ENCODE measurements around the gene MYO15A.

MYO15A gene

GRCh38 chr17:18116078-18116477 lies 7.5 kb downstream of the MYO15A start:
- no peak for DNase-seq
- Histone ChIP-seq H3K79me2 (ENCODE audit: low read length) (no peaks in the 10 kb centered on the region), H3K27ac (ENCODE audit: low read length) (no peak overlapping the region), H3K9ac (ENCODE audit: low read length) (no peak overlapping the region), H3K4me2 (ENCODE audit: low read depth, low read length) (no peak overlapping the region), H3K9me3 (replicated peaks; ENCODE audit: insufficient read depth, low read length) (no peaks in the 10 kb centered on the region), H3K4me3 (ENCODE audit: low read length) (no peak overlapping the region), H3F3A (ENCODE audit: insufficient read depth, low read length) (no peaks in the 10 kb centered on the region), H3K36me3 (replicated peaks; ENCODE audit: insufficient read depth, low read length) (no peaks in the 10 kb centered on the region), H4K20me1 (ENCODE audit: insufficient read depth, low read length) (0 out of 2 replicates have a peak, but pooled peaks cover 3% of the 10 kb centered on the region), H3K27me3 (replicated peaks; ENCODE audit: insufficient read depth, low read length) (no peaks in the 10 kb centered on the region), H2AFZ (ENCODE audit: low read length) (no peak overlapping the region), H3K9me2 (replicated peaks; ENCODE audit: insufficient read depth, low read length) (no peaks in the 10 kb centered on the region), H3K4me1 (ENCODE audit: low read length) (no peaks in the 10 kb centered on the region)
- TF ChIP-seq EZH2 (optimal IDR thresholded peaks at IDR 0.05; ENCODE audit: low read depth, low read length) (no peak), CTCF (IDR thresholded peaks at IDR 0.05; ENCODE audit: low read length) (no peak), EZH2phosphoT487 (IDR thresholded peaks at IDR 0.05; ENCODE audit: low read length) (no peak)

GRCh38 chr17:18117533-18117932 lies 9.0 kb downstream of the MYO15A start:
- TF ChIP-seq EZH2phosphoT487 (IDR thresholded peaks at IDR 0.05; ENCODE audit: low read length) (no peak), CTCF (IDR thresholded peaks at IDR 0.05; ENCODE audit: low read length) (no peak), EZH2 (optimal IDR thresholded peaks at IDR 0.05; ENCODE audit: low read depth, low read length) (no peak)
- H3K4me1 ChIP-seq (ENCODE audit: low read length), result no peaks in the 10 kb centered on the region
- H4K20me1 ChIP-seq (ENCODE audit: insufficient read depth, low read length), result 0 out of 2 replicates have a peak, but pooled peaks cover 3% of the 10 kb centered on the region
- no peaks in the 10 kb centered on the region for H3K9me2 ChIP-seq (replicated peaks; ENCODE audit: insufficient read depth, low read length)
- no peaks in the 10 kb centered on the region for H3F3A ChIP-seq (ENCODE audit: insufficient read depth, low read length)
- H3K27me3 ChIP-seq (replicated peaks; ENCODE audit: insufficient read depth, low read length), result no peaks in the 10 kb centered on the region
- DNase-seq, result no peak
- H3K4me3 ChIP-seq (ENCODE audit: low read length), result no peak overlapping the region
- no peak overlapping the region for H3K27ac ChIP-seq (ENCODE audit: low read length)
- H3K79me2 ChIP-seq (ENCODE audit: low read length), result no peaks in the 10 kb centered on the region
- no peak overlapping the region for H3K9ac ChIP-seq (ENCODE audit: low read length)
- H3K36me3 ChIP-seq (replicated peaks; ENCODE audit: insufficient read depth, low read length), result no peaks in the 10 kb centered on the region
- H2AFZ ChIP-seq (ENCODE audit: low read length), result no peak overlapping the region
- H3K9me3 ChIP-seq (replicated peaks; ENCODE audit: insufficient read depth, low read length), result no peaks in the 10 kb centered on the region
- H3K4me2 ChIP-seq (ENCODE audit: low read depth, low read length), result no peak overlapping the region

- no peaks in the 10 kb centered on the region for H3K4me1 ChIP-seq (ENCODE audit: low read length)
- no peak overlapping the region for H2AFZ ChIP-seq (ENCODE audit: low read length)
- H3K79me2 ChIP-seq (ENCODE audit: low read length), result no peaks in the 10 kb centered on the region
- DNase-seq, result no peak
- TF ChIP-seq EZH2phosphoT487 (IDR thresholded peaks at IDR 0.05; ENCODE audit: low read length), result no peak
- TF ChIP-seq CTCF (IDR thresholded peaks at IDR 0.05; ENCODE audit: low read length), result no peak
- TF ChIP-seq EZH2 (optimal IDR thresholded peaks at IDR 0.05; ENCODE audit: low read depth, low read length), result no peak
- H4K20me1 ChIP-seq (ENCODE audit: insufficient read depth, low read length), result 0 out of 2 replicates have a peak, but pooled peaks cover 3% of the 10 kb centered on the region
- no peaks in the 10 kb centered on the region for H3K9me3 ChIP-seq (replicated peaks; ENCODE audit: insufficient read depth, low read length)
- no peak overlapping the region for H3K27ac ChIP-seq (ENCODE audit: low read length)
- H3F3A ChIP-seq (ENCODE audit: insufficient read depth, low read length), result no peaks in the 10 kb centered on the region
- no peak overlapping the region for H3K9ac ChIP-seq (ENCODE audit: low read length)
- no peaks in the 10 kb centered on the region for H3K36me3 ChIP-seq (replicated peaks; ENCODE audit: insufficient read depth, low read length)
- H3K27me3 ChIP-seq (replicated peaks; ENCODE audit: insufficient read depth, low read length), result no peaks in the 10 kb centered on the region
- H3K4me2 ChIP-seq (ENCODE audit: low read depth, low read length), result no peak overlapping the region
- H3K4me3 ChIP-seq (ENCODE audit: low read length), result no peak overlapping the region
- no peaks in the 10 kb centered on the region for H3K9me2 ChIP-seq (replicated peaks; ENCODE audit: insufficient read depth, low read length)
These were observed 9.7 kb downstream of the MYO15A start for GRCh38 chr17:18117982-18118975.
